ENCODE measurements around the gene PLXNC1. TPM values are rescaled to one million over a fixed set of nuclear protein-coding genes. Genes with fewer than 3 reads are reported as not detected.

Gene PLXNC1
- total and polyA plus RNA-seq, 7 experiments from 2014 or later: 2.5 to 57.2 (median 12.6) TPM

DNA sequence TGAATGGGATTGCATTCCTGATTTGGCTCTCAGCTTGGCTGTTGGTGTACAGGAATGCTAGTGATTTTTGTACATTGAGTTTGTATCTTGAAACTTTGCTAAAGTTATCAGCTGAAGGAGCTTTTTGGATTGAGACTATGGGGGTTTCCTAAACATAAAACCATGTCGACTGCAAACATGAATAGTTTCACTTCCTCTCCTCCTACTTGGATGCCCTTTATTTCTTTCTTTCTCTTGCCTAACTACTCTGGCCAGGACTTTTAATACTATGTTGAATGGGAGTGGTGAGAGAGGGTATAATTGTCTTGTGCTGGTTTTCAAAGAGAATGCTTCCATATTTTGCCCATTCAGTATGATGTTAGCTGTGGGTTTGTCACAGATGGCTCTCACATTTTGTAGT, 169.8 kb downstream of the PLXNC1 start:
- no peaks in the 10 kb centered on the region for H3K27me3 ChIP-seq (ENCODE audit: control insufficient read depth in 2 of 2, insufficient read depth in 2 of 2, low read length in 2 of 2)
- ChIA-PET POLR2A (interaction anchor here (0.6 kb wide), 1 partner anchor 37 kb away, joined by 3 read pairs; no protein-coding TSS in a partner anchor), CTCF (no interaction called here)
- no peaks in the 10 kb centered on the region for H3K4me1 ChIP-seq (ENCODE audit: control insufficient read depth in 2 of 2, insufficient read depth in 2 of 2, low read length in 2 of 2)
- DNase-seq: no peak
- Mint-ChIP-seq H3K27me3 (no peaks in the 10 kb centered on the region), H3K27ac (no peak overlapping the region), H3K36me3 (peaks cover 17 to 79% (median 48%) of the 10 kb centered on the region in 5 donors), H3K4me1 (peaks cover 0 to 6% (median 0%) of the 10 kb centered on the region in 7 donors), H3K9me3 (peaks cover 15 to 66% (median 45%) of the 10 kb centered on the region in 11 donors), H3K4me3 (no peak overlapping the region)
- H3K9me3 ChIP-seq (ENCODE audit: control insufficient read depth in 2 of 3, low read length in 3 of 3): peaks cover 0 to 23% (median 0%) of the 10 kb centered on the region in 3 experiments
- intact Hi-C loops (cut with micrococcal nuclease): no loop called here
- H3K27ac ChIP-seq (ENCODE audit: low read depth, low read length): no peak overlapping the region
- no peak overlapping the region for H3K4me3 ChIP-seq (ENCODE audit: low read length)
- no peaks in the 10 kb centered on the region for H3K36me3 ChIP-seq (ENCODE audit: control insufficient read depth in 2 of 3, insufficient read depth in 3 of 3, low read length in 3 of 3)
- ATAC-seq: no peak

DNA sequence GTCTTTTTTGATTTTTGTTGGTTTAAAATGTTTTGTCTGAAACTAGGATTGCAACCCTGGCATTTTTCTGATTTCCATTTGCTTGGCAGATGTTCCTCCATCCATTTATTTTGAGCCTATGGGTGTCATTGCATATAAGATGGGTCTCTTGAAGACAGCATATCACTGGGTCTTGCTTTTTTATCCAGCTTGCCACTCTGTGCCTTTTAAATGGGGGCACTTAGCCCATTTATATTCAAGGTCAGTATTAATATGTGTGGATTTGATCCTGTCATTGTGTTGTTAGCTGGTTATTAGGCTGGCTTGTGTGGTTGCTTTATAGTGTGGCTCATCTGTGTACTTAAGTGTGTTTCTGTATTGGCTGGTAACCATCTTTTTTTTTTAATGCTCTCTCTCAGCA, 171.7 kb downstream of the PLXNC1 start:
- no peak overlapping the region for H3K27ac ChIP-seq (ENCODE audit: low read depth, low read length)
- peaks cover 0 to 23% (median 0%) of the 10 kb centered on the region in 3 experiments for H3K9me3 ChIP-seq (ENCODE audit: control insufficient read depth in 2 of 3, low read length in 3 of 3)
- DNase-seq: no peak
- no peaks in the 10 kb centered on the region for H3K27me3 Mint-ChIP-seq
- peaks cover 27 to 85% (median 59%) of the 10 kb centered on the region in 5 donors for H3K36me3 Mint-ChIP-seq
- H3K4me3 Mint-ChIP-seq: no peak overlapping the region
- CTCF ChIA-PET: no interaction called here
- no peak overlapping the region for H3K27ac Mint-ChIP-seq
- H3K4me1 ChIP-seq (ENCODE audit: control insufficient read depth in 2 of 2, insufficient read depth in 2 of 2, low read length in 2 of 2): no peaks in the 10 kb centered on the region
- intact Hi-C loops (cut with micrococcal nuclease): no loop called here
- no peak overlapping the region for H3K4me3 ChIP-seq (ENCODE audit: low read length)
- POLR2A ChIA-PET: no interaction called here
- peaks cover 21 to 60% (median 44%) of the 10 kb centered on the region in 11 donors for H3K9me3 Mint-ChIP-seq
- ATAC-seq: no peak
- H3K36me3 ChIP-seq (ENCODE audit: control insufficient read depth in 2 of 3, insufficient read depth in 3 of 3, low read length in 3 of 3): no peaks in the 10 kb centered on the region
- H3K27me3 ChIP-seq (ENCODE audit: control insufficient read depth in 2 of 2, insufficient read depth in 2 of 2, low read length in 2 of 2): no peaks in the 10 kb centered on the region
- H3K4me1 Mint-ChIP-seq: peaks cover 0 to 6% (median 0%) of the 10 kb centered on the region in 7 donors

DNA sequence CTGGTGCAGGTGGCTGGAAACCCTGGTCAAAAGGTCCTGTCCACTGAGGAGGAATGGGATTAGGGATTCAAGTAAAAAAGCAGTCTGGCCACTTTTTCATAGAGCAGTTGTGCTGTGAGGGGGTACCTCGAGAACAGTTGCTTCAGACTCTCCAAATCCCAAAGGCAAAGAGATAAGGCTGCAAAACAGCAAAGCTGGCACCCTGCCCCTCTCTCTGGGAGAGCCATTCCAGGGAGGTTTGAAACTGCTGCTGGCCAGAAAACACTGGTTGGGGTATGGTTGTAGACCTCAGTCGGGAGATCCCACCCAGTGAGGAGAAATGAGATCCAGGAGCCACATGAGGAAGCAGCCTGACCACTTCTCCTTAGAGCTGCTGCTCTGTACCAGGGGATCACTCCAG, 174.0 kb downstream of the PLXNC1 start:
- intact Hi-C loops (cut with micrococcal nuclease): no loop called here
- no peaks in the 10 kb centered on the region for H3K36me3 ChIP-seq (ENCODE audit: control insufficient read depth in 2 of 3, insufficient read depth in 3 of 3, low read length in 3 of 3)
- peaks cover 0 to 18% (median 0%) of the 10 kb centered on the region in 3 experiments for H3K9me3 ChIP-seq (ENCODE audit: control insufficient read depth in 2 of 3, low read length in 3 of 3)
- H3K4me3 ChIP-seq (ENCODE audit: low read length): no peak overlapping the region
- Mint-ChIP-seq H3K27ac (no peak overlapping the region), H3K27me3 (no peaks in the 10 kb centered on the region), H3K4me1 (peaks cover 0 to 14% (median 0%) of the 10 kb centered on the region in 7 donors), H3K9me3 (peaks cover 21 to 49% (median 38%) of the 10 kb centered on the region in 11 donors), H3K36me3 (peaks cover 34 to 81% (median 77%) of the 10 kb centered on the region in 5 donors), H3K4me3 (no peak overlapping the region)
- no peaks in the 10 kb centered on the region for H3K4me1 ChIP-seq (ENCODE audit: control insufficient read depth in 2 of 2, insufficient read depth in 2 of 2, low read length in 2 of 2)
- H3K27ac ChIP-seq (ENCODE audit: low read depth, low read length): no peak overlapping the region
- DNase-seq: no peak
- ATAC-seq: no peak
- CTCF ChIA-PET: no interaction called here
- no peaks in the 10 kb centered on the region for H3K27me3 ChIP-seq (ENCODE audit: control insufficient read depth in 2 of 2, insufficient read depth in 2 of 2, low read length in 2 of 2)
- POLR2A ChIA-PET: no interaction called here

- peaks cover 0 to 7% (median 0%) of the 10 kb centered on the region in 3 experiments for H3K36me3 ChIP-seq (ENCODE audit: control insufficient read depth in 2 of 3, insufficient read depth in 3 of 3, low read length in 3 of 3)
- peaks cover 2 to 11% (median 5%) of the 10 kb centered on the region in 11 donors for H3K9me3 Mint-ChIP-seq
- no peak overlapping the region for H3K27ac Mint-ChIP-seq
- intact Hi-C loops (cut with micrococcal nuclease): no loop called here
- no peak overlapping the region for H3K4me3 Mint-ChIP-seq
- no peak overlapping the region for H3K27ac ChIP-seq (ENCODE audit: low read depth, low read length)
- peaks cover 0 to 4% (median 0%) of the 10 kb centered on the region in 3 experiments for H3K9me3 ChIP-seq (ENCODE audit: control insufficient read depth in 2 of 3, low read length in 3 of 3)
- H3K36me3 Mint-ChIP-seq: peaks cover 24 to 72% (median 60%) of the 10 kb centered on the region in 5 donors
- no peak overlapping the region for H3K4me3 ChIP-seq (ENCODE audit: low read length)
- H3K27me3 Mint-ChIP-seq: no peaks in the 10 kb centered on the region
- ChIA-PET CTCF (no interaction called here), POLR2A (no interaction called here)
- no peak for DNase-seq
- H3K27me3 ChIP-seq (ENCODE audit: control insufficient read depth in 2 of 2, insufficient read depth in 2 of 2, low read length in 2 of 2): no peaks in the 10 kb centered on the region
- no peak for ATAC-seq
- no peaks in the 10 kb centered on the region for H3K4me1 ChIP-seq (ENCODE audit: control insufficient read depth in 2 of 2, insufficient read depth in 2 of 2, low read length in 2 of 2)
- peaks cover 0 to 19% (median 0%) of the 10 kb centered on the region in 7 donors for H3K4me1 Mint-ChIP-seq
These were observed 177.9 kb downstream of the PLXNC1 start for GRCh38 chr12:94326234-94326633.

DNA sequence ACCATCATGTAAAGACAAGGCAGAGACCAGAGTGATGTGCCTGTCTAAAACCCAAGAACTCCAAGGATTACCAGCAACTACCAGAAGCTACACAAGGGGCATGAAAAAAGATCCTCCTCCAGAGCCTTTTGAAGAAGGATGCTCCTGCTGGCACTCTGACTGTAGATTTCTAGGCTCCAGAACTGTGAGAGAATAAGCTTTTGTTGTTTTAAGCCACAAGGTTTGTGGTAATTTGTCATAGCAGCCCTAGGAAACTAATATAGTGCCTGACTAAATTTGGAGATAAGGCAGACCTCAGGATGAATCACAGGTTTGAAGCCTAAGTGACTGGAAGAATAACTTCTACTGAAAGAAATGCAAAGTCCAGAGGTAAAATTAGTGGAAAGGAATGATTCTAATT, 178.3 kb downstream of the PLXNC1 start:
- Histone ChIP-seq H3K27ac (ENCODE audit: low read depth, low read length) (no peak overlapping the region), H3K27me3 (ENCODE audit: control insufficient read depth in 2 of 2, insufficient read depth in 2 of 2, low read length in 2 of 2) (no peaks in the 10 kb centered on the region), H3K36me3 (ENCODE audit: control insufficient read depth in 2 of 3, insufficient read depth in 3 of 3, low read length in 3 of 3) (peaks cover 0 to 10% (median 0%) of the 10 kb centered on the region in 3 experiments), H3K9me3 (ENCODE audit: control insufficient read depth in 2 of 3, low read length in 3 of 3) (no peaks in the 10 kb centered on the region), H3K4me1 (ENCODE audit: control insufficient read depth in 2 of 2, insufficient read depth in 2 of 2, low read length in 2 of 2) (no peaks in the 10 kb centered on the region), H3K4me3 (ENCODE audit: low read length) (no peak overlapping the region)
- DNase-seq (no peak), ATAC-seq (no peak)
- no peak overlapping the region for H3K4me3 Mint-ChIP-seq
- peaks cover 20 to 71% (median 58%) of the 10 kb centered on the region in 5 donors for H3K36me3 Mint-ChIP-seq
- H3K27ac Mint-ChIP-seq: no peak overlapping the region
- peaks cover 0 to 6% (median 1%) of the 10 kb centered on the region in 11 donors for H3K9me3 Mint-ChIP-seq
- no peaks in the 10 kb centered on the region for H3K27me3 Mint-ChIP-seq
- ChIA-PET POLR2A (no interaction called here), CTCF (no interaction called here)
- peaks cover 0 to 19% (median 0%) of the 10 kb centered on the region in 7 donors for H3K4me1 Mint-ChIP-seq
- intact Hi-C loops (cut with micrococcal nuclease): no loop called here

DNA sequence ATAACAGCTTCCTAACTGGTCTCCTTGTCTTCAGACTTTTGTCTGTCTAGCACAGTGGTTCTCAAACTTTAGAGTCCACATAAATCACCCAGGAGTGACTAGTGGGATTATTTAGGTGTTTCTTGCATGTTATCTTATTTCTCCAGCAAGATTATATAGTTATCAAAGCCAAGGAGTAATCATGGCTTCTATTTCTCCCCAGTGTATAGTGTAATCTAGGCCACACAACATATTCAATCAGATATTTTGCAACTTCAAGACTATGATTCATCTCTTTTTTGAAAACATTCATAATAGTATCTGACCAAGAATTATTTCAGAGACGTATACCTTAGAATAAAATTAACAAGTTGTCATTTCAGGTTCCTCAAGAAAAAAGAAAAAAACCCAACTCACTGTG, 179.4 kb downstream of the PLXNC1 start:
- H3K4me3 ChIP-seq (ENCODE audit: low read length): no peak overlapping the region
- Mint-ChIP-seq H3K4me3 (no peak overlapping the region), H3K9me3 (peaks cover 0 to 6% (median 1%) of the 10 kb centered on the region in 11 donors), H3K36me3 (peaks cover 20 to 70% (median 61%) of the 10 kb centered on the region in 5 donors), H3K27ac (no peak overlapping the region), H3K4me1 (peaks cover 0 to 19% (median 0%) of the 10 kb centered on the region in 7 donors), H3K27me3 (no peaks in the 10 kb centered on the region)
- DNase-seq (no peak), ATAC-seq (no peak)
- no peaks in the 10 kb centered on the region for H3K4me1 ChIP-seq (ENCODE audit: control insufficient read depth in 2 of 2, insufficient read depth in 2 of 2, low read length in 2 of 2)
- H3K27ac ChIP-seq (ENCODE audit: low read depth, low read length): no peak overlapping the region
- CTCF ChIA-PET: no interaction called here
- H3K27me3 ChIP-seq (ENCODE audit: control insufficient read depth in 2 of 2, insufficient read depth in 2 of 2, low read length in 2 of 2): no peaks in the 10 kb centered on the region
- POLR2A ChIA-PET: no interaction called here
- H3K36me3 ChIP-seq (ENCODE audit: control insufficient read depth in 2 of 3, insufficient read depth in 3 of 3, low read length in 3 of 3): peaks cover 0 to 11% (median 0%) of the 10 kb centered on the region in 3 experiments
- intact Hi-C loops (cut with micrococcal nuclease): no loop called here
- no peaks in the 10 kb centered on the region for H3K9me3 ChIP-seq (ENCODE audit: control insufficient read depth in 2 of 3, low read length in 3 of 3)

- no peaks in the 10 kb centered on the region for H3K27me3 ChIP-seq (ENCODE audit: control insufficient read depth in 2 of 2, insufficient read depth in 2 of 2, low read length in 2 of 2)
- H3K9me3 ChIP-seq (ENCODE audit: control insufficient read depth in 2 of 3, low read length in 3 of 3): no peaks in the 10 kb centered on the region
- Mint-ChIP-seq H3K9me3 (peaks cover 0 to 6% (median 0%) of the 10 kb centered on the region in 11 donors), H3K36me3 (peaks cover 15 to 69% (median 51%) of the 10 kb centered on the region in 5 donors), H3K4me1 (peaks cover 0 to 22% (median 0%) of the 10 kb centered on the region in 7 donors), H3K27me3 (no peaks in the 10 kb centered on the region), H3K4me3 (no peak overlapping the region), H3K27ac (no peak overlapping the region)
- intact Hi-C loops (cut with micrococcal nuclease): loop anchor here in 1 of 2 donors (1.0 kb wide), 1 partner anchor 203 kb away; no protein-coding TSS in a partner anchor
- no peak overlapping the region for H3K4me3 ChIP-seq (ENCODE audit: low read length)
- POLR2A ChIA-PET: interaction anchor here (0.6 kb wide), 1 partner anchor 156 kb away, joined by 4 read pairs; no protein-coding TSS in a partner anchor
- no peak overlapping the region for H3K27ac ChIP-seq (ENCODE audit: low read depth, low read length)
- peaks cover 0 to 11% (median 0%) of the 10 kb centered on the region in 3 experiments for H3K36me3 ChIP-seq (ENCODE audit: control insufficient read depth in 2 of 3, insufficient read depth in 3 of 3, low read length in 3 of 3)
- no peak for ATAC-seq
- no peak for DNase-seq
- CTCF ChIA-PET: interaction anchor here (0.7 kb wide), 2 partner anchors 204 to 292 kb away, joined by 3 read pairs; no protein-coding TSS in a partner anchor
- no peaks in the 10 kb centered on the region for H3K4me1 ChIP-seq (ENCODE audit: control insufficient read depth in 2 of 2, insufficient read depth in 2 of 2, low read length in 2 of 2)
These were observed 181.0 kb downstream of the PLXNC1 start for GRCh38 chr12:94329366-94329765.
